ENCODE results near the gene H3-3A.

GRCh38 chr1:226097866-226098625 is 35.5 kb downstream of the H3-3A start:
- TF ChIP-seq FOXA1 (IDR thresholded peaks at IDR 0.05) (no peak), CTCF (IDR thresholded peaks at IDR 0.05; ENCODE audit: low read depth, low read length, missing input control) (no peak)

Data from liver (tissue), 2 donors.